Fibroblast of skin of right quadriceps (primary cell): ENCODE data around the gene GAREM1.
"Not testable (repeated sequence)": the region's sequence is repeated elsewhere in the genome, so short reads cannot be mapped to it uniquely, and the experiment has no call there.

Source experiments
- DNase-seq: peaks from one replicate; pipeline ENCODE4 v3.0.0-alpha.2; 2013

Gene GAREM1

DNA sequence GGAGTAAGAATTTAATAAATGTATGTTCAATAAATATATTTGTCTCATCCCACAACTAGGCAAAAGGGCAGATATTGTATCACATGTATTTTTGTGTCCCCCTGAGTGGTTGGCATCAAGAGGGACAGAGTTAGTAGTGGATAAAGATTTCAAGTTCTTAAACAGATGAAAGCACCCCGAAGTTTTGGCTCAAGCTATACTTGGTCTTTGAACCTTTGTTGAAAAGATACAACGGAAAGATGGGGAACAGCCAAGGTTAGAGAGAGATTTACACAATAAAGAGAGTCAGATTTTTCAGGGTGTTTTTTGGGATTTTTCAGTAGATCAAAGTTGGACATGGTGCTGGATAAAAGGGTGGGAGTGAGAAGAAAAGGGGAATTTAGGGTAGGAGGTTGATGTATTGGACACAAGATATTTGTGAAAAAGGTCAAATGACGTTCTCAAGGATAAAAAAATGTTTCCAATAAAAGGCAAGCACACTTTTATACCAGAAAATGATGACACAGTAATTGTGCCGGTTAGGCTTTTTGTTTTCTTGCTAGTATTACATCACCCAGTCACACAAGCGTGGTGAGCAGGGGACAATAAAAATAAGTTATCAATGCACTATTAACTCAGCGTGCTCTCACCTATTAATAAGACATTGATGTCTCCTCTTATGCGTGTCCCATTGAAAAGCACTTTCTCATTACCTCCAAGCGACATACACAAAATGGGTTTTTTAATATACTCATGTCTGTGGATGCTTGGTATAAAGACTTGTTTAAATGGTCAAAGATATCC is 221.3 kb downstream of the GAREM1 start:
- no peak for DNase-seq

DNA sequence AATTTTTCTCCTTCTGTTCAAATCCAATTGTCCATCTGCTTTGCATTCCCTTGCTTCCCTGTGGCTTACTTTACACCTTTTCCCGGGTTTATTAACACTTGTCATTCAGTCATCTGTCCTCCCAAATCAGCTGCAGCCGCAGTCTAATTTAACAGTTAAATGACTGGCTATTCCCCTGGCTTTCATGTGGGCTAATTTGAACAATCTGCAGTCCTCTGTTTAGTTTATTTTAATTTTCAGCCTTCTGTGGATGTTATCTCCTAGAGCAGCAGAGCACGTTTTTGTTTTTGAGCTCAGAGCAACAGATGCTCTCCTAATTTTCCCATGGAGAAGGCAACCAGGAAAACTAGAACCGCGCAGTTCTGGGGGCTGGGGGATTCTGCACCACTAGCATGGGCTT is 225.8 kb downstream of the GAREM1 start:
- DNase-seq: no peak

DNA sequence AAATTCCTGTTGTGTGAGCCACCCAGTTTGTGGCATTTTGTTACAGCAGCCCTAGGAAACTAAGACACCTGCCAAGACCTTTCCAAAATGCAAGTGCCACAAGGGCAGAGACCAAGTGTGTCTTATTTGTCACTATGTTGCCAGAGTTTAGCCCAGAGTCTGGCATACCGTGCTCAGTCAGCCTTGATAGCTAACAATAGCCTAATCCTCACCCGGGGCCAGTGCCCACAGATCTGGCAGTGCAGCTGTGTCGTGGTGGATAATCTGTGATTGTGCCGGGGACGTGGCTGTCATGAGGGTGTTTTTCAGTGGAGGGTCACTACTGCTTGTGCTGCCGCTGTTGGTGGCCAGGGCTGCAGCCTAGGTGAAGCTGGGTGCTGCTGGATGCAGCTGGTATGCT is 227.3 kb downstream of the GAREM1 start:
- no peak for DNase-seq

DNA sequence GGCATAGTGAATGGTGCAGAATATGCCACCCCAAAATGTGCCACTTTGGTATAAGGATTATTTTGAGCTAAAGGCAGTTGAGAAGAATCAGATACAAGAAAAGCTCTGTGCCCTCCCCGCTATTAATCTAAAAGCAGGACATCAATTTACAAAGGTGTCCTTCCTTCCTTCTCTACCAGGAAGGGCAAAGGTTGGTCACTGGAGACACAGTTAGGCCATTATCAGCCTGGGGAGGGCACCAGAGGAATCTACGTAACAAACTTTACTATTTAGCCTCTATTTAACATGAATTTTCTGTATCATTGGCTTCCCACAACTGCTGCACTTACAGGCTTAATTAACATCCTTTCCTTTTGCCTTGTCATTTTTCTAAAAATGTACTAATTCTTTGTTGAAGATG is 228.3 kb downstream of the GAREM1 start:
- no peak for DNase-seq

DNA sequence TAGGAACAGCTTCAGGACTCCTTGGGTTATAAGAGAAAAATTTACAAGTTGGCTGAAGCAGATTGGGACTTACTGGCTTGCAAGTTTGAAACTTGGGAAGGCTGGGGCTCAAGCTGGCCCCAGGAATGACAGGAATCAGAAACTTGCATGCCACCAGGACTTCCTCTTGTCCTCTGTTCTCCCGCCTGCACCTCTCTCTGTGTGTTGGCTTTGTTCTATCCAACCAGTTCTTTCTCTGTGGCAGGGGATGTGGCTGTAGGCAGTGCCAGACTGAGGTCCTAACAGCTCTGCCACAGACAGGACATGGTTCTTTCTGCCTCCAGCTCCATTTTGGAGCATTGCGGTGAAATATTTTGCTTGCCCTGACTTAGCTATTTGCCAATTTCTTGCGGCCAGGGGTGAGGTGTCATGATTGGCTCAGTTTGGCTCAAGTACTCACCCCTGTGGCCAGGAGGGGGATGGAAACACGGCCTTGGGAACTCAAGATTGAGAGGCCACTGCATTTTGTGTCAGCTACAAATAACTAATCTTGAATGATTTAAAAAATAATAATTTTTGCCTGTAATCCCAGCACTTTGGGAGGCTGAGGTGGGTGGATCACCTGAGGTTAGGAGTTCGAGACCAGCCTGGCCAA is 231.9 kb downstream of the GAREM1 start:
- no peak for DNase-seq

DNA sequence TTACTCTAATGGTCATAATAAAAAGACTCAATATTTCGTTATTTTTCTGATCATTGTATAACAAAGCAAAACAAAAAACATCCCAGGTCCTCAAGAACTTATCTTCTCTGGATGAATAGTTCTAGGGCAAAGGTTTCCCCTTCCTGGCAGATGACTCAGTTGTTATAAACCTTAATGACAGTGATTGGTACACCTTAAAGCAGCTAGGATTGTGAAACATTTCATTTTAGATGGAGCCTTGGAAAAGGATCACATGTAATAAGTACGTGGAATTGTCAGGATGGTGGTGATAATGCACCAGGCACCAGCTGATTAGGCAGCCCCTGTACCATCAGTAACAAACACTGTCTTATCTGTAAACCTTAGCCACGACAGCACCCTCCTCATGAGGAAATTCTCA is 233.6 kb downstream of the GAREM1 start:
- DNase-seq: no peak

DNA sequence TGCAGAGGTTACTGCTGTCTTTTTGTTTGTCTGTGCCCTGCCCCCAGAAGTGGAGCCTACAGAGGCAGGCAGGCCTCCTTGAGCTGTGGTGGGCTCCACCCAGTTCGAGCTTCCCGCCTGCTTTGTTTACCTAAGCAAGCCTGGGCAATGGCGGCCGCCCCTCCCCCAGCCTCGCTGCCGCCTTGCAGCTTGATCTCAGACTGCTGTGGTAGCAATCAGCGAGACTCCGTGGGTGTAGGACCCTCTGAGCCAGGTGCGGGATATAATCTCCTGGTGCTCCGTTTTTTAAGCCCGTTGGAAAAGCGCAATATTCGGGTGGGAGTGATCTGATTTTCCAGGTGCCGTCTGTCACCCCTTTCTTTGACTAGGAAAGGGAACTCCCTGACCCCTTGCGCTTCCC is 237.3 kb downstream of the GAREM1 start:
- not testable (repeated sequence) for DNase-seq

DNA sequence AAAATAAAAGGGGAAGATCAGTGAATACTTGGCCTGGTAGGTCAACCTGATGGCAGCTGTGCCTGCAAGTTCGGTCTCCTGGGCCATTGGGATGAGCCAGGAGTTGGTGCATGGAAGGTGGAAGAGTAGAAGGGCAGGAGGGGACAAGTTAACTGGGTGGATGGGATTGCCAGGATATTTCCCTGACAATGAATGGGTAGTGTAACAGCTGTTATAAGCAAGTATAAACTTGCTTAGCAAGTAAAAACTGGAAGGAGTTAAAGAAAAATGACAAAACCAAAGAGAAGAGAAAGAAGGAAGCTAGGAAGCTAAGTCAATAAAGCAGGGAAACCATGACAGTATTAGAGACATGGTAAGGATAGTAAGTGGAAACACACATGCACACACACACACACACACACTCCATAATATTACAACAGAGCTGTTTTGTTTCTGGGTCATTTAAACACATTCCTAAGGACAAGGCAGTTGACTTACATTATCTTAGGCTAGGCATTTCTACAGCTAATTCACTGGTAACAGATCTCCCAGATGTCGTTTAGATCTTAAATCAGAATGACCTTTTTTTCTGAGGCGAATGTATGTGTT is 251.2 kb downstream of the GAREM1 start:
- DNase-seq: no peak

DNA sequence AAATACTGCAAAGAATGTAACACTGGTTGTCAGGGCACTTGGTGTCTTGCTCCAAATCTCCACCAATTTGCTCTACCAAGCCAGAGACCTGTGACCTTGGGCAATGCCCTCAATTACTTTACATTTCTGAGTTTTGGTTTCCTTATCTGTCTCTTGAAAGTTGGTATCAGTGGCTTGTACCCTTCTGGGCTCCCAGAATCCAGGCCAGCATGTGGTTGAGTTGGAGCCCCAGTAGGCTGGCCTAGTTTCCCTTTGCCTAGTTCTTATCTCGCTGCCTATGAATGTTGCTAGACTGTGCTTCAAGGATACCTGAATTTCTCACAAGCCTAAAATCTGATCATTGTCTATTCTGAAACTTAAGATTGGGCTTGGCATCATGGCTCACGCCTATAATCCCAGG is 254.3 kb downstream of the GAREM1 start:
- no peak for DNase-seq

DNA sequence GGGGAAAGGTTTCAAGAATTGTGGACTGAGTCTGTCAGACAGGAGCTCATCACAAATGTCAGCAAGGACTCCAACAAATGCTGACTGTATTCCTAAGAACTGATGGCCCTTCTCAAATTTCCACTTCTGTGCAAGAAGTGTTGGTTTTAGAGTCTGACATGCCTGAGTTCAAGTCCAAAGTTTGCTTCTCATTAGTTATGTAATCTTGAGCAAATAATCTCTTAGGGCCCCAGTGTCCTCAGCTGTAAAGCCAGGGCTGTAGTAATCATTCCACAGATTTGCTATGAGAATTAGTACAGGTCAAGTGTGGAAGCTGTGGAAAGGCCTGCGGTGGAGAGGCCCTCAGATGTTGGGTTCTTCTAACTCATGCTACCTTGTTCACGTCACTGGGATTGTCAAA is 257.0 kb downstream of the GAREM1 start:
- DNase-seq: no peak
